SU-DHL-6 (cell line): Measurements from ENCODE around the gene PLEKHM1.
A peak's percentile ranks its signal among the peaks of the same experiment; 100 is the strongest.

Experiments used
- H2AFZ ChIP-seq: fragments of 200-600 bp; sonication (generic); 2 replicates; pipeline ENCODE4 v1.6.1; 2014; ENCODE audit warnings: low read depth, mild to moderate bottlenecking, moderate library complexity, mixed read lengths, antibody characterized with exemption, low read length; ENCODE audit not compliant: severe bottlenecking
- H3F3A ChIP-seq: fragments of 200-600 bp; shearing (Covaris generic); 2 replicates; pipeline ENCODE4 v1.6.0; 2016; ENCODE audit warnings: antibody characterized with exemption, mild to moderate bottlenecking; ENCODE audit not compliant: insufficient read depth
- H3K27ac ChIP-seq: fragments of 200-600 bp; sonication (generic); 2 replicates; pipeline ENCODE4 v1.5.1; 2016; ENCODE audit warnings: low read depth, mild to moderate bottlenecking, low read length, moderate library complexity, mixed read lengths
- H3K27me3 ChIP-seq: fragments of 200-600 bp; sonication (generic), shearing (Covaris generic); 2 replicates; pipeline ENCODE4 v1.6.0; 2014; ENCODE audit warnings: mild to moderate bottlenecking, low read length
- H3K36me3 ChIP-seq: fragments of 200-600 bp; sonication (generic); 2 replicates; pipeline ENCODE4 v1.6.1; 2014; ENCODE audit warnings: mild to moderate bottlenecking, low read length, mixed read lengths
- H3K4me2 ChIP-seq: fragments of 300-600, 200-600 bp; shearing (Covaris generic), sonication (generic); 2 replicates; pipeline ENCODE4 v1.6.0; 2014; ENCODE audit warnings: low read length, low read depth, mild to moderate bottlenecking; ENCODE audit not compliant: poor library complexity, severe bottlenecking
- H3K4me3 ChIP-seq: fragments of 200-600 bp; sonication (generic); 2 replicates; pipeline ENCODE4 v1.5.1; 2014; ENCODE audit warnings: antibody characterized with exemption, low read length, mild to moderate bottlenecking, mixed read lengths; ENCODE audit not compliant: insufficient read depth, poor library complexity, severe bottlenecking
- H3K79me2 ChIP-seq: fragments of 200-600 bp; sonication (generic); 2 replicates; pipeline ENCODE4 v1.6.1; 2014; ENCODE audit warnings: mild to moderate bottlenecking, low read length, moderate library complexity; ENCODE audit not compliant: insufficient read depth
- H3K9ac ChIP-seq: fragments of 200-600 bp; sonication (generic); 2 replicates; pipeline ENCODE4 v1.7.0; 2014; ENCODE audit warnings: mild to moderate bottlenecking, low read length
- H3K9me2 ChIP-seq: fragments of 200-600 bp; sonication (generic); replicated peaks from 2 replicates; pipeline ENCODE4 v1.6.1; 2014; ENCODE audit warnings: low read length; ENCODE audit not compliant: insufficient read depth
- H3K9me3 ChIP-seq: fragments of 200-600 bp; sonication (generic); 2 replicates; pipeline ENCODE4 v1.6.1; 2014; ENCODE audit warnings: low read length, mixed read lengths; ENCODE audit not compliant: insufficient read depth
- H4K20me1 ChIP-seq: fragments of 200-600 bp; sonication (generic); 2 replicates; pipeline ENCODE4 v1.6.1; 2014; ENCODE audit warnings: low read depth, mild to moderate bottlenecking, antibody characterized with exemption, low read length, moderate library complexity, mixed read lengths
- CTCF ChIP-seq: fragments of 200-600 bp; sonication (generic); IDR thresholded peaks from one replicate; pipeline ENCODE4 v1.5.1; 2017; ENCODE audit warnings: antibody characterized with exemption, mild to moderate bottlenecking, low read length, moderate library complexity; ENCODE audit not compliant: insufficient read depth, poor library complexity, severe bottlenecking
- EZH2phosphoT487 ChIP-seq: fragments of 200-600 bp; sonication (generic), shearing (Covaris generic); conservative IDR thresholded peaks from 2 replicates; pipeline ENCODE4 v1.6.1; 2018; ENCODE audit warnings: mild to moderate bottlenecking, antibody characterized with exemption, low read length, moderate library complexity, mixed read lengths

PLEKHM1 gene

GRCh38 chr17:45428050-45428617 lies 62.4 kb downstream of the PLEKHM1 start:
- H3K9me2 ChIP-seq, result no peaks in the 10 kb centered on the region
- peak overlapping the region; percentile 38 for H3K4me2 ChIP-seq
- peak overlapping the region; percentile 20 for H2AFZ ChIP-seq
- peak overlapping the region; percentile 7; the same call in 1 of the 2 replicates for H3K9ac ChIP-seq
- no peaks in the 10 kb centered on the region for H3K79me2 ChIP-seq
- no peak overlapping the region for H3K4me3 ChIP-seq
- no peaks in the 10 kb centered on the region for H3K36me3 ChIP-seq
- peaks cover 8% of the 10 kb centered on the region for H3F3A ChIP-seq
- no peaks in the 10 kb centered on the region for H3K27me3 ChIP-seq
- TF ChIP-seq CTCF (peak; percentile 95), EZH2phosphoT487 (no peak)
- H3K27ac ChIP-seq, result peak overlapping the region; percentile 33
- no peaks in the 10 kb centered on the region for H4K20me1 ChIP-seq
- H3K9me3 ChIP-seq, result no peaks in the 10 kb centered on the region

DNA sequence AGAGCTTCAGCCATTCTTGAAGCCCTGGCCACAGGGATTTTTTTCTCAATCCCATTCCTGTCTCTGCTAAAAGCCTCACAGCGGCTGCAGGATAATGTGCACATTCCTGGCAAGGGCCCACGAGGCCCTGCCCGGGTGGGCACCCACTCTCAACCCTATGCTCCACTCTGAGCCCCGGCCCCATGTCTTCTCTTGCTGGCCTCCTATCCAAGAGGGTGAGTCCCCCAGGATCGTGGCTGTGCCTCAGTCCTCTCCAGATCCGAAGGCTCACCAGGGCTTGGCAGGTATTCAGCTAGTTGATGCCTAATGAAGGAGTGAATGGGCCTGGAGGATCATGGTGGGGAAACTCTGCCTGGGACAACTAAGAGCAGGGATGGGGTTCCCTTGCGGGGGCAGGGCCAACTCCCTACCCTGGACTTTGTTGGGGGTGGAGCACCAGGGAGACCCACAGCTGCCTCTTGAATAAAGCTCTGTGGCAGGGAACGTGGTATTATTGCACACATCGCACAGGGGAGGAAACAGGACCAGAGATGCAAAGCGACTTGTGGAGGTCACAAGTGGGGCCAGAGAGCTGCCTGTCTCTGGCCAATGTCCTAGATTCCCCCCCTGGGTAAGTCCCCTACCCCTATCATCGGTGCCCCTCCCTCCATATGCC lies 63.2 kb downstream of the PLEKHM1 start:
- H3K27me3 ChIP-seq, result no peaks in the 10 kb centered on the region
- H4K20me1 ChIP-seq, result no peaks in the 10 kb centered on the region
- H3K9me3 ChIP-seq, result no peaks in the 10 kb centered on the region
- H2AFZ ChIP-seq, result no peak overlapping the region
- H3K9ac ChIP-seq, result no peak overlapping the region
- no peaks in the 10 kb centered on the region for H3K79me2 ChIP-seq
- H3K4me2 ChIP-seq, result no peak overlapping the region
- H3K9me2 ChIP-seq, result no peaks in the 10 kb centered on the region
- H3K27ac ChIP-seq, result no peak overlapping the region
- TF ChIP-seq CTCF (no peak), EZH2phosphoT487 (no peak)
- H3K36me3 ChIP-seq, result no peaks in the 10 kb centered on the region
- H3F3A ChIP-seq, result peaks cover 8% of the 10 kb centered on the region
- no peak overlapping the region for H3K4me3 ChIP-seq

DNA sequence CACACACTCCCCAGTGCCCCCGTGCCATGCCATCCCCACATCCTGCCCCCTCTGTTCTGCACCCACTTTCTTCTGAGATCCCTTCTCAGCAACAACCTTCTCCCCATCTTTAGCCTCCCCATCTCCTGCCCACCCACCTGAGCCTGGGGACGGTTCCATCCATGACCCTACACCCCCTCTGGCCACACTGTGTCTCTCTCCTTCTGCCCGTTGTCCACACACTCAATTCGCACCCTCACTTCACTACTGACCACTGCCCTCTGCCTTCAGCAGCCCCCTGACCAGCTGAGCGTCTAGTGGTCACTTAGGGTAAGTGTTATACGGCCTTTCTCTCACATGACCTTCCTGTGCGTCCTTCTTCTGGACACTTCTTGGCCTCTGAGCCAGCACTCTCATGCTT lies 64.0 kb downstream of the PLEKHM1 start:
- Histone ChIP-seq H3K9me2 (no peaks in the 10 kb centered on the region), H3K27me3 (no peaks in the 10 kb centered on the region), H2AFZ (no peak overlapping the region), H3K4me2 (no peak overlapping the region), H3F3A (peaks cover 8% of the 10 kb centered on the region), H3K9ac (no peak overlapping the region), H4K20me1 (no peaks in the 10 kb centered on the region), H3K4me3 (no peak overlapping the region), H3K9me3 (no peaks in the 10 kb centered on the region), H3K36me3 (no peaks in the 10 kb centered on the region), H3K27ac (no peak overlapping the region), H3K79me2 (no peaks in the 10 kb centered on the region)
- no peak for TF ChIP-seq CTCF
- TF ChIP-seq EZH2phosphoT487, result no peak
